Activated CD8-positive, alpha-beta T cell treated with anti-CD3 and anti-CD28 coated beads for 36 hours (primary cell): ENCODE measurements around the gene QRFP. TPM values are rescaled to one million over a fixed set of nuclear protein-coding genes. Genes with fewer than 3 reads are reported as not detected.

Experiments
- ATAC-seq: fragments of 200-7000 bp; cut with Tn5 transposase; one replicate; pipeline ENCODE4 v1.10.0; 2021; ENCODE audit warnings: mild to moderate bottlenecking, moderate library complexity
- CTCF ChIA-PET: fragments of 350-600 bp; sonication (Branson Sonifier 250); formaldehyde crosslinking; loops from one replicate; lab custom pipeline; 2021; ENCODE audit warnings: antibody characterized with exemption; lab: Charles Lee
- POLR2A ChIA-PET: fragments of 350-600 bp; sonication (Branson Sonifier 250); formaldehyde crosslinking; loops from one replicate; lab custom pipeline; 2021; ENCODE audit warnings: antibody characterized with exemption; lab: Charles Lee
- DNase-seq: peaks from one replicate; pipeline ENCODE4 v3.0.0-alpha.2; 2020
- H3K27ac Mint-ChIP-seq: one replicate; pipeline ENCODE4 v1.8.0; 2021; ENCODE audit warnings: mild to moderate bottlenecking, mixed read lengths
- H3K27me3 Mint-ChIP-seq: one replicate; pipeline ENCODE4 v1.8.0; 2021; ENCODE audit warnings: mixed read lengths
- H3K36me3 Mint-ChIP-seq: one replicate; pipeline ENCODE4 v1.8.0; 2021; ENCODE audit warnings: low read depth, mixed read lengths
- H3K4me1 Mint-ChIP-seq: one replicate; pipeline ENCODE4 v1.8.0; 2021; ENCODE audit warnings: low read depth, mixed read lengths
- H3K4me3 Mint-ChIP-seq: one replicate; pipeline ENCODE4 v1.8.0; 2021; ENCODE audit warnings: mild to moderate bottlenecking, moderate library complexity, mixed read lengths
- H3K9me3 Mint-ChIP-seq: one replicate; pipeline ENCODE4 v1.8.0; 2021; ENCODE audit warnings: mixed read lengths
- intact Hi-C: fragments of 100-400 bp; cut with micrococcal nuclease; formaldehyde crosslinking; loops from one replicate; pipeline ENCODE4 v1.10.0; 2022
- total RNA-seq, 2 experiments: library from RNA; stranded (reverse); gene quantifications; one replicate each; pipeline ENCODE4 v1.2.3, GENCODE V29; 2021
- TF ChIP-seq, protein P1 (sequence below): fragments of 200-600 bp; IDR thresholded peaks from one replicate; pipeline ENCODE4 v1.8.0; 2022; ENCODE audit warnings: antibody characterized with exemption, mild to moderate bottlenecking

The QRFP gene
- total RNA-seq, 2 experiments from 2014 or later, result not detected

DNA sequence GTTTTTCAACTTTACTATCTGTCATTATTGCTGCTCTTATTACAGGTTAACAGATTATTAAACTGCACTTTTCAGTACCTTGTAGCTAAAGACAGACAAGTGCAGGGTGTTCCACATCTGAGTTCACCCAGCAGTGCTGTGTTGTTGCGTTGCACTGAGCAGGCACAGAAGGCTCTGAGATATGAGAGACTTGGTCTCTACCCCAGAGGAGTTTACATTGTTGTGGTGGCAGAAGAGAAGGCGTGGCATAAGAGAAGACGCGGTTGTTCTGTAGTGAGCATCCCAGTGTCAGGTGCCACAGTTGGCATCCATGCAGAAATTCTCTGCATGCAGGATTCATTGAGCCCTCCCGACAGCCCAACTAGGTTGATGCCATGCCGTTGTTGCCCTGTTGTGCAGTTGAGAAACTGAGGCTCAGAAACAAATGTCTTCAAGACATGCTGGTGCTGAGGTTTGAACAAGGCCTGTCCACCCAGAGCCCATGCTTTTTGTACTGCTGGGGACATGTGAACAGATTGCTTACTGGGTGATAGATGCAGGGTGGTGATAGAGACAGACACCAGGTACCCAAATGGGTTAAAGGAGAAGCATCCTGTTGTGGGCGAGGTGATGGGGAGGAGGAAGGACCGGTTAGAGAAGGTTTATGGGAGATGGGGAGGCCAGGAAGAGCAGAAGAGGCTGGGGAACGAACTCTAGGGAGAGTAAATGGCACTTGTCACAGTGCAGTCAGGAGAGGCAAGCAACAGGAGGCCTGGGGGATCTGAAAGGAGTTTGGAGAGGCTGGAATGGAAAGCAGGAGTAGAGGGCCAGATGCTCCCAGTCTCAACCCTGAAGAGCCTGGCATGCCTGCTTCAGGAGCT, 53.3 kb downstream of the QRFP start:
- Mint-ChIP-seq H3K27me3 (no peaks in the 10 kb centered on the region), H3K4me3 (no peak overlapping the region), H3K36me3 (no peaks in the 10 kb centered on the region), H3K9me3 (no peaks in the 10 kb centered on the region), H3K4me1 (peaks cover 20% of the 10 kb centered on the region), H3K27ac (no peak overlapping the region)
- DNase-seq, result no peak
- ATAC-seq, result no peak
- POLR2A ChIA-PET, result interaction anchor here (1.2 kb wide), 1 partner anchor 144 kb away, joined by 3 read pairs; no protein-coding TSS in a partner anchor
- CTCF ChIA-PET, result interaction anchor here (0.9 to 1.2 kb wide), 2 partner anchors 63 to 72 kb away, joined by 3 read pairs; no protein-coding TSS in a partner anchor
- TF ChIP-seq, protein P1, sequence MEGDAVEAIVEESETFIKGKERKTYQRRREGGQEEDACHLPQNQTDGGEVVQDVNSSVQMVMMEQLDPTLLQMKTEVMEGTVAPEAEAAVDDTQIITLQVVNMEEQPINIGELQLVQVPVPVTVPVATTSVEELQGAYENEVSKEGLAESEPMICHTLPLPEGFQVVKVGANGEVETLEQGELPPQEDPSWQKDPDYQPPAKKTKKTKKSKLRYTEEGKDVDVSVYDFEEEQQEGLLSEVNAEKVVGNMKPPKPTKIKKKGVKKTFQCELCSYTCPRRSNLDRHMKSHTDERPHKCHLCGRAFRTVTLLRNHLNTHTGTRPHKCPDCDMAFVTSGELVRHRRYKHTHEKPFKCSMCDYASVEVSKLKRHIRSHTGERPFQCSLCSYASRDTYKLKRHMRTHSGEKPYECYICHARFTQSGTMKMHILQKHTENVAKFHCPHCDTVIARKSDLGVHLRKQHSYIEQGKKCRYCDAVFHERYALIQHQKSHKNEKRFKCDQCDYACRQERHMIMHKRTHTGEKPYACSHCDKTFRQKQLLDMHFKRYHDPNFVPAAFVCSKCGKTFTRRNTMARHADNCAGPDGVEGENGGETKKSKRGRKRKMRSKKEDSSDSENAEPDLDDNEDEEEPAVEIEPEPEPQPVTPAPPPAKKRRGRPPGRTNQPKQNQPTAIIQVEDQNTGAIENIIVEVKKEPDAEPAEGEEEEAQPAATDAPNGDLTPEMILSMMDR, result no peak
- intact Hi-C loops, result no loop called here

Other genes starting within 250 kb of the QRFP start
- gene PRDM12, start 232.2 kb downstream of the QRFP start, total RNA-seq, result under 1 TPM in 1 of 2 experiments, not detected in 1; 0.14 TPM
- 10 to 100 TPM; 82.1 to 82.5 TPM for gene EXOSC2, start 203.0 kb downstream of the QRFP start, total RNA-seq
- gene ABL1, start 61.6 kb downstream of the QRFP start, total RNA-seq, result 10 to 100 TPM; 30.2 to 33.0 TPM
- gene FIBCD1, start 42.4 kb upstream of the QRFP start, total RNA-seq, result not detected
- under 1 TPM; 0.09 to 0.43 TPM for gene LAMC3, start 112.4 kb upstream of the QRFP start, total RNA-seq
- 1 to 10 TPM in 1 of 2 experiments, under 1 TPM in 1; 0.72 to 1.9 TPM for gene AIF1L, start 199.7 kb upstream of the QRFP start, total RNA-seq
- 10 to 100 TPM; 57.6 to 58.3 TPM for gene NUP214, start 228.8 kb upstream of the QRFP start, total RNA-seq